Natural killer cell treated with Interleukin-12 subunit alpha and Interleukin-12 subunit beta and Interleukin-15 and Interleukin-18, amount 100 ng/mL, for 72 hours (primary cell): ENCODE results near the gene COMT. TPM values are rescaled to one million over a fixed set of nuclear protein-coding genes. Genes with fewer than 3 reads are reported as not detected.
A peak's percentile ranks its signal among the peaks of the same experiment; 100 is the strongest.
"Not testable (repeated sequence)": the region's sequence is repeated elsewhere in the genome, so short reads cannot be mapped to it uniquely, and the experiment has no call there.

Experiments
- ATAC-seq, 2 donors: fragments of 150-1000 bp; cut with Tn5 transposase in 1 of 2; sonication (Bioruptor Pico), chemical (Tn5 transposase) in 1 of 2; 2 replicates each; pipeline ENCODE4 v1.10.0; 2021
- DNase-seq: peaks from one replicate; pipeline ENCODE4 v3.0.0; 2022; ENCODE audit warnings: low spot score
- H3K27ac Mint-ChIP-seq, 2 donors: 1 replicate in 1 of 2; 2 replicates in 1 of 2; pipeline ENCODE4 v1.8.0; 2022; ENCODE audit warnings: mixed read lengths in 2 of 2, mild to moderate bottlenecking in 1 of 2, moderate library complexity in 1 of 2
- H3K27me3 Mint-ChIP-seq, 2 donors: 1 replicate in 1 of 2; 2 replicates in 1 of 2; pipeline ENCODE4 v1.8.0; 2022; ENCODE audit warnings: mixed read lengths in 2 of 2
- H3K36me3 Mint-ChIP-seq: one replicate; pipeline ENCODE4 v1.8.0; 2022; ENCODE audit warnings: mixed read lengths
- H3K4me1 Mint-ChIP-seq, 2 donors: 1 replicate in 1 of 2; 2 replicates in 1 of 2; pipeline ENCODE4 v1.8.0; 2022; ENCODE audit warnings: low read depth in 2 of 2, mixed read lengths in 2 of 2, mild to moderate bottlenecking in 1 of 2
- H3K4me3 Mint-ChIP-seq: one replicate; pipeline ENCODE4 v1.8.0; 2022; ENCODE audit warnings: mixed read lengths
- H3K9me3 Mint-ChIP-seq: 2 replicates; pipeline ENCODE4 v1.8.0; 2022; ENCODE audit warnings: mixed read lengths
- total RNA-seq, 2 donors: library from RNA; stranded (reverse); gene quantifications; one replicate each; pipeline ENCODE4 v1.2.3, GENCODE V29; 2022

COMT gene
- total RNA-seq, 2 donors from 2014 or later, result 141 to 223 TPM

DNA sequence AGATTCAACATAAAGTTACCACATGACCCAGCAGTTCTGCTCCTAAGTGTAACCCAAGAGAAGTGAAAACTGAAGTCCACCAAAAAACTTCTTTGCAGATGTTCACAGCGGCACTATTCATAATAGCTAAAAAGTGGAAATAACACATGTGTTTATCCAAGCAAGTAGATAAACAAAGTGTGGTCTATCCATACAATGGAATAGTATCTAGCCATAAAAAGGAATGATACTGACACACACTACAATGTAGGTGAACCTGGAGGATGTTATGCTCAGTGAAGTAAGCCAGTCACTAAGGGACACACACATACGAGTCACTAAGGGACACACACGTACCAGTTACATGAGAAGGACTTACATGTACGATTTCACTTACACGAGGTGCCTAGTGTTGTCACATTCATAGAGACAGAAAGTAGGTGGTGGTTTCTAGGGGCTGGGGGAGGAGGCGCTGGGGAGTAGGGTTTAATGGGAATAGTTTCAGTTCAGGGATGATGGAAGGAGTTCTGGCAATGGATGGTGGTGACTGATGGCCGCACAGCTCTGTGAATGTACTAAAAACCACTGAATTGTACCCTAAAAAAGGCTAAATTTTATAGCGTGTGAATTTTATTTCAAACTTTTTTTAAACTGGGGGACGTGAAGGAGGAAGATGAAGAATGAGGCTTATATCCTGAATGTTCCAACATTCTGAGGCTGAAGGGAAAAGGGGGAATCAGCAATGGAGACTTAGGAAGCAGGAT is 27.2 kb upstream of the COMT start:
- Mint-ChIP-seq H3K36me3 (no peaks in the 10 kb centered on the region), H3K27me3 (no peaks in the 10 kb centered on the region), H3K27ac (no peak overlapping the region), H3K4me1 (peaks cover 4 to 6% of the 10 kb centered on the region in 2 donors), H3K9me3 (no peaks in the 10 kb centered on the region), H3K4me3 (no peak overlapping the region)
- ATAC-seq, result no peak
- no peak for DNase-seq

DNA sequence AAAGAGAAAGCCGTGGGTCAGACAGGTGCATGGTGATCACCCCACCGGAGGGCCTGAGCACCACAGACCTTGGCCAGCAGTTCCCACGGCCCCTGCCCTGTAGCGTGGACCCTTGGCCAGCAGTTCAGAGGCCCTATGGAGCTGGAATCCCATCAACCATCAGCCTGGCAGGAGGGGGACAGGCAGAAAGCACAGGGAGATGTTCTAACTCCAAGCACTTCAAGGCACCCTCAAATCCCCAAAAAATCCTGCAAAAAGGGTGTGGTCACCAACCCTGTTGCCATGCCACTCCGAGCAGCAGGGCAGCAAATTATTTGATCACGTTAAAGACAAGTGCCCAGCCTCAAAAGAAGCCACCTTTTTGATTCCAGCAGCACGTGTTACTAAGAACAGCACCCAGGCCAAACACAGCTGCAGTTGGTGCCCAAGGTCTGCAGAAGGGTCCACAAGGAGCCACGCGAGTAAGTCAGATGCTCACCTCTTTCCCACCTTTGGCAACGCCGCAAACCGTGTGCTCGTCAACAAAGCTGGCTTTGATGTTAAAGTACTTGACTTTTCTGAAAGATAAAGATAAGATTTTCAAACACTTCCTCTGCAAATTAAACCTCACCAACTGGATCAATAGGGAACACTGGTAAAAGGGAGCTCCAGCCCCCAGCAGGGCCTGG is 26.2 kb upstream of the COMT start:
- Mint-ChIP-seq H3K27me3 (no peaks in the 10 kb centered on the region), H3K4me1 (no peaks in the 10 kb centered on the region), H3K9me3 (no peaks in the 10 kb centered on the region), H3K27ac (no peak overlapping the region), H3K4me3 (no peak overlapping the region), H3K36me3 (no peaks in the 10 kb centered on the region)
- DNase-seq (no peak), ATAC-seq (no peak)

DNA sequence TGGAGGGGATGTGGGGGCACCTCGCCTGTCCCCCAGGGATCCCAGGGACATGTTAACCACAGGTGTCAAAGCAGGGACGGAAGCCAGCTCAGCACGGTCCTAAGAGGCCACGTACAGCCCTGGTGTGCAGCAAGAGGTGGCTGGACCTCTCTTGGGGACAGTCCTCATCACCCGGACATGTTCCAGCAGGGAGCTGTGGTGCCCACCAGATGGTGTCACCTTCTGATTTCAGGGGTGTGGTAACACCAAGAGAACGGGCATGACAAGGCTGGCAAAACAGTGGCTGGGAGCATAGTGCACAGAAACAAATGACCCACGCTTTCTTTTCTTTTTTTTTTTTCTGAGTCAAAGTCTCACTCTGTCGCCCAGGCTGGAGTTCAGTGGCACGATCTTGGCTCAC is 25.6 kb upstream of the COMT start:
- ATAC-seq, result no peak
- no peaks in the 10 kb centered on the region for H3K27me3 Mint-ChIP-seq
- H3K36me3 Mint-ChIP-seq, result no peaks in the 10 kb centered on the region

DNA sequence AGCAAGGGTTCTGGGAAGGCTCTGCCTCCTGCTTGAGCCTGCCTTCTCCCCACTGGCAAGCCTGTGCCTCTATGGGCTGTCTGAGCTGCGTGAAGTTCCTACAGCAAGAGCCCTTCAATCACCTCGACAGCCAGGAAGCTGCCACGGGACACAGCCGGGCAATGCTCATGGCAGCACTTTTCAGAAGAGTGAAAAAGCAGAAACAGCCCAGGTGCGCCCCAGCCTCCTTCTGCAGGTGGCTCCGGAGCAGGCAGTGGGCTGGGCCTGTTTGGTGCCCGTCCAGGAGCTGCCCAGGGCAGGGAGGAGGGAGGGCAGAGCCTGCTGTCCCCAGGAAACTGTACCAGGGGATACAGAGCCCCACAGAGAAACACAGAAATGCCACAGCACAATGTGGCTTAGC is 24.6 kb upstream of the COMT start:
- Mint-ChIP-seq H3K9me3 (no peaks in the 10 kb centered on the region), H3K36me3 (no peaks in the 10 kb centered on the region), H3K27ac (no peak overlapping the region), H3K4me1 (peaks cover 0 to 3% of the 10 kb centered on the region in 2 donors), H3K27me3 (no peaks in the 10 kb centered on the region), H3K4me3 (no peak overlapping the region)
- DNase-seq (no peak), ATAC-seq (no peak)

More for the DNA sequence above, 25.6 kb upstream of the COMT start:
- DNase-seq, result no peak
- no peaks in the 10 kb centered on the region for H3K9me3 Mint-ChIP-seq
- H3K4me1 Mint-ChIP-seq, result no peaks in the 10 kb centered on the region
- no peak overlapping the region for H3K27ac Mint-ChIP-seq
- H3K4me3 Mint-ChIP-seq, result no peak overlapping the region

DNA sequence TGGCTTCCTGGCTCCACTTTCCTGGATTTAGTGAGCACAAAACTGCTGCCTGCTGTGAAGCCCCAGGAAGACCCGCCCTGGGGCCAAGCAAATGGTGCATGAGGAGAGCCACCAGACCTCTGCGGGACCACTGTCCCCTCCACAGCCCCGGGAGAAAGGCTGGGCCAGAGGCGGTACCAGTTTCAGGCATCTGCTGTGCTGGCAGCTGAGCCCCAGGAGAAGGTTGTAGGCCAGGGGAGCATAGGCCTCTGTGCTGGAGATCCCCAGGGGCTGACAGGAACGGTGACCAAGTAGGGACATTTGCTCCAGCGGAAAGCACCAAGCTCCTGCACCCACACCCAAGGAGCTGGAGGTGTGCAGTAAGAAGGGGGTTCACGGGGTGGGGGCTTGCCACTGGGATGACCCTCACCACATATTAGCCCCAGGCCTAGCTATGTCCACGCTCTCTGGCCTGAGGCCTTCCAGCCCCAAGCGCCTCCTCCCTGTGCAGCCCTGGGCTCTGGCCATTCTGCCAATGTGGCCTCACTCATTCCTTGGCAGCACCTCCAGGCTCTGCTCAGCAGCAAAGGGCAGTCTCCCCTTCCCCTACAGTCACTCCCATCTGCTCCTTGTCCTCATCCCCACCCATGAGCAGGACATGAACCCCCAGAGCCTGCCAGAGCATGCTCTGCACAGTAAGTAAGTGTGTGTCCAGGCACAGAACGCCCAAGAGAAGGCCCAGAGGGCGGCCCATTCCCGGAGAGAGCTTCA is 24.0 kb upstream of the COMT start:
- ATAC-seq (no peak), DNase-seq (no peak)
- no peak overlapping the region for H3K4me3 Mint-ChIP-seq
- no peaks in the 10 kb centered on the region for H3K36me3 Mint-ChIP-seq
- no peaks in the 10 kb centered on the region for H3K27me3 Mint-ChIP-seq
- H3K27ac Mint-ChIP-seq, result no peak overlapping the region
- peaks cover 0 to 3% of the 10 kb centered on the region in 2 donors for H3K4me1 Mint-ChIP-seq
- H3K9me3 Mint-ChIP-seq, result no peaks in the 10 kb centered on the region

DNA sequence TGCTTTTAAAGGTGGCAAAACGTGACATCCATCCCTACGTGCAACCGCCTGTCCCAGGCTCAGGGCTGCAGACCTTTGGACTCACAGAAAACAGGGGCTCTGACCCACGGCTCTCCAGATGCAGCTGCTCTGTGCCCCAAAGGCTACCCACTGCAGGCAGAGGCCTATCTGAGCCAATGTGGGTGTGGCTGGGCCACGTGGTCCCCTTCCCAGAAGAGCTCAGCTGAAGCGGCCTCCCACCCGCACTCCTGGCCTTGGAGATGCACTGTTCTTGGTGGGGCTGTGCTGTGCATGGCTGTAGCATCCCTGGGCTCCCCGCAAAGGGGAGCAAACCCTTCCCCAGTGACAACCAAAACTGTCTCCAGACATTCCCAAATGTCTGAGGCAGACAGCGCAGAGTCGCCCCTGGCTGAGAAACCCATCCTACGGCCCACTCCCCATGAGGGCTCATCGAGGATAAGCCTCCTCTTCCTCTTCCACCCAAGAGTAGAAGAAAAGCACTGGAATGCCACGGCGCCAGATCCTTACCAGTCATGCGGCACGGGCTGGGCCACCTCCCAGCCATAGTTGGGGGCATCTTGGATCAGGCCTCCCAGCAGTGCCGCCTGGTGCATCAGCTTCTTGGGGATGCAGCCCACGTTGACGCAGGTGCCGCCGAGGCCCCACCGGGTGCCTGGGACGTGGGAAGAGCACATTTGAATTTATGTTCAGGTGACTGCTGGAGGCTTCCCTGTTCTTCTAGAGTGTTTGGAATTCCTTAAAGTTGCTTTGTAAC is 23.1 kb upstream of the COMT start:
- no peak for ATAC-seq
- DNase-seq, result no peak
- no peaks in the 10 kb centered on the region for H3K9me3 Mint-ChIP-seq

DNA sequence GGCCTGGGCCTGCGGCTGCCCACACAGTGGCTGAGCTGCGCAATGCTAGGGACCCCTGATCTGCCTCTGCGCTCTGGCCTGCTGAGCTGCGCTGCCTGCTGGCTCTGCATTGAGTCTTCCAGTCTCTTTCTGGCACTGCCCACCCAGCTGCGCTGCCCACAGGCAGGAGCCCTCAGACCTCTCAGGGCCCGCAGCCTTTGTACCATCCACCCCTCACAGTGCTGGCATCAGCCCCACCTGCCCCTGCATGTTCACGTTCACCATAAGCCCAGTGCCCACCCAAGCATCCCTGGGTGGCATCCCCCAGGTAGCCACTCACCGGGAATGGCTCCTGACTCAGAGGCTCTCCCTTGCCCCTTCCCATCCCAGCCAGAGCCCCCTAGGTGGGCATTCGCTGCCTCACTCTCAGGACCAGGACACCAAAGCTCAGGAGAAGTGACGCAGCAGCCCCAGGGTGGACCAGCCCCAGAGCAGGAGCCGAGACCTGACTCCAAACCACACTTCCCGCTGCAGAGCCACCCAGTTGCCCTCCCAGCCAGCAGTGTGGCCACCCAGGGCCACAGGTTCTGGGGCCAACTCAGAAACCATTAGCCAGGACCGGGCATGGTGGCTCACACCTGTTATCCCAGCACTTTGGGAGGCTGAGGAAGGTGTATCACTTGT is 21.7 kb upstream of the COMT start:
- Mint-ChIP-seq H3K4me3 (no peak overlapping the region), H3K27ac (no peak overlapping the region), H3K4me1 (peaks cover 0 to 9% of the 10 kb centered on the region in 2 donors), H3K9me3 (no peaks in the 10 kb centered on the region), H3K36me3 (no peaks in the 10 kb centered on the region), H3K27me3 (no peaks in the 10 kb centered on the region)
- DNase-seq (no peak), ATAC-seq (peak in 1 of 2 donors; percentile 43)

More for the DNA sequence above, 23.1 kb upstream of the COMT start:
- H3K4me1 Mint-ChIP-seq, result peaks cover 0 to 3% of the 10 kb centered on the region in 2 donors
- no peak overlapping the region for H3K4me3 Mint-ChIP-seq
- no peak overlapping the region for H3K27ac Mint-ChIP-seq
- no peaks in the 10 kb centered on the region for H3K36me3 Mint-ChIP-seq
- H3K27me3 Mint-ChIP-seq, result no peaks in the 10 kb centered on the region

DNA sequence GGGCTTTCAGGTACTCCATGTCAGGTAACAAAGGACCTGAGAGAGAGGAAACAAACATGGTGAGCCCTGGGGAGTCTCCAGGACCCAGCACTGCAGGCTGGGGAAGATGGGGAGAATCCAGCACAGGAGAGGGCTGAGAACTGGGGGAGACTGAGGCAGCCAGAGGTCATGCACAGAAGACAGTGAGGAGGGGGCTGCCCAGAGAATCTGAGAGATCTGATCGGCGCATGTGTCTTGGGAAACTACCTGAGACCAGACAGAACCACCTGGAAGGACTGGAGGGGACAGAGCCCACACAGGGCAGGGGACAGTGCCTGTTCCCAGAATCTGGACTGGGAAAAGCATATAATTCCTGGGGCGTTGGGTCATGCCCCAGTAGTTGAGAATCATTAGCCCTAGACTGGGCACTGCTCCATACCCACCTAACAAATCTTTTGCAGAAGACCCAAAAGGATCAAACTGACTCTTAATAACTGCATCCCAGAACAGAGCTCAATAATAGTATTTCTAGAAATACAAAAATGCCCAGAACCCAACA is 20.0 kb upstream of the COMT start:
- no peaks in the 10 kb centered on the region for H3K27me3 Mint-ChIP-seq
- no peak for ATAC-seq
- H3K4me3 Mint-ChIP-seq, result no peak overlapping the region
- DNase-seq, result no peak
- no peaks in the 10 kb centered on the region for H3K9me3 Mint-ChIP-seq
- no peak overlapping the region for H3K27ac Mint-ChIP-seq
- no peaks in the 10 kb centered on the region for H3K36me3 Mint-ChIP-seq
- H3K4me1 Mint-ChIP-seq, result peaks cover 0 to 9% of the 10 kb centered on the region in 2 donors

DNA sequence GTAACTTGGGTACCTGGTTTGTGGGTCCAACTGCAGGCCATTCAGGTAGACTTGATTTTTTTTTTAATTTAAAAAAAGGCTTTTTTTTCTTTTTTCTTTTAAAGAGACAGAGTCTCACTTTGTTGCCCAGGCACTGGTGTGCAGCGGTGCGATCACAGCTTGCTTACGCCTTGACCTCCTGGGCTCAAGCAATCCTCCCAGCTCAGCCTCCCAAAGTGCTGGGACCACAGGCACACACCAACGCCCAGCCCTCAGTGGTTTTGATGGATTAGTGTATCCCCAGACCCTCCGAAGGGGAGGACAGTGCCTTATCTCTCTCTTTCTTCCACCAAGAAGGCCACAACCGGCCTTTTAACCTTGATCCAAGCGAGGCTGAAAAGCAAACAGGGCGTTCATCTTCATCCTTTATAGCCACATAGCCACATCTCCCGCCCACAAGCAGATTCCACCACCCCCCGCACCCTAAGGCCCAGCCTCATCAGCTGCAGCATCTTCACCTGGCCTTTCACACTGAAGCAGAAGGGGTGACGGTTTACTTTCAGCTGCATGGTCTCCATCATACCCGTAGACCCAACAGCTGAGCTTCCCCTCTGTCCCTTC is 17.6 kb upstream of the COMT start:
- Mint-ChIP-seq H3K27me3 (no peaks in the 10 kb centered on the region), H3K36me3 (peaks cover 4% of the 10 kb centered on the region), H3K4me3 (no peak overlapping the region), H3K9me3 (no peaks in the 10 kb centered on the region), H3K4me1 (peaks cover 0 to 9% of the 10 kb centered on the region in 2 donors), H3K27ac (no peak overlapping the region)
- DNase-seq (no peak), ATAC-seq (no peak)

DNA sequence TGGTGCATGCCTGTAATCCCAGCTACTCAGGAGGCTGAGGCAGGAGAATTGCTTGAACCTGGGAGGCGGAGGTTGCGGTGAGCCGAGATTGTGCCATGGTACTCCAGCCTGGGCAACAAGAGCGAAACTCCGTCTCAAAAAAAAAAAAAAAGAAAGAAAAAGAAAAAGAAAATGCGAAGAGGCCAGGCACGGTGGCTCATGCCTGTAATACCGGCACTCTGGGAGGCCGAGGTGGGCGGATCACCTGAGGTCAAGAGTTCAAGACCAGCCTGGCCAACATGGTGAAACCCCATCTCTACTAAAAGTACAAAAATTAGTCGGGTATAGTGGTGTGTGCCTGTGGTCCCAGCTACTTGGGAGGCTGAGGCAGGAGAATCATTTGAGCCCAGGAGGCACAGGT is 15.5 kb upstream of the COMT start:
- ATAC-seq, H3K4me1 Mint-ChIP-seq, H3K27ac Mint-ChIP-seq, H3K36me3 Mint-ChIP-seq, H3K27me3 Mint-ChIP-seq, DNase-seq, H3K4me3 Mint-ChIP-seq, H3K9me3 Mint-ChIP-seq: not testable (repeated sequence)

DNA sequence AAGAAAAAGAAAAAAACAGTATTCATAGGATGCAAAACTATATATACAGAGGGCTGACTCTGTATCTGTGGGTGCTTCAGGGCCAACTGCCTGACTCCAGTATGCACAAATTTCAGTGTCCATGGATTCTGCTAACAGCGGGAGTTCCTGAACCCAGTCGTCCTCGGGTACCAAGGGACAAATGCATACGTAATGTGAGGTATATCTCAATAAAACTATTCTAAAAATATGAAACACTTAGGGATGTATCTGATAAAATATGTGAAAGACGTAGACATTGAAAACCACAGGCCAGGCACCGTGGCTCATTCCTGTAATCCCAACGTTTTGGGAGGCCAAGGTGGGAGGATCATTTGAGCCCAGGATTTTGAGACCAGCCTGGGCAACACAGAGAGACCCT is 13.9 kb upstream of the COMT start:
- DNase-seq (no peak), ATAC-seq (no peak)
- Mint-ChIP-seq H3K27me3 (no peaks in the 10 kb centered on the region), H3K9me3 (no peaks in the 10 kb centered on the region), H3K27ac (no peak overlapping the region), H3K4me1 (peaks cover 5 to 8% of the 10 kb centered on the region in 2 donors), H3K4me3 (no peak overlapping the region), H3K36me3 (peaks cover 4% of the 10 kb centered on the region)

DNA sequence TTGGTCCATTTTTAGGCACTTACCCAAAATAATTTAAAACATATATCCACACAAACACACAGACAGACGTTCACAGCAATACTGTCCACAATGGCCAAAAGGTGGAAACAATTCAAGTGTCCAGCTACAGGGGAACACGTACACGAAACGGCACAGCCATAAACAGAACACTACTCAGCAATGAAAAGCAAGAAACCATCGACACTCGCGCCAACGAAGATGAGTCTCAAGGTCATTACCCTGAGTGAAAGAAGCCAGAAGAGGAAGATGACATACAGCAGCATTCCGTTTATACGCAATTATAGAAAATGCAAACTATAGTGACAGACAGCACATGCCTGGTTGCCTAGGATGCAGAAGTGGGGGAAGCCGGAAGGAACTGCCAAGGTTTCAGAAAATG is 13.4 kb upstream of the COMT start:
- H3K36me3 Mint-ChIP-seq, result peaks cover 4% of the 10 kb centered on the region
- ATAC-seq, result no peak
- H3K9me3 Mint-ChIP-seq, result no peaks in the 10 kb centered on the region
- H3K4me3 Mint-ChIP-seq, result no peak overlapping the region
- peaks cover 5 to 8% of the 10 kb centered on the region in 2 donors for H3K4me1 Mint-ChIP-seq
- H3K27me3 Mint-ChIP-seq, result no peaks in the 10 kb centered on the region
- H3K27ac Mint-ChIP-seq, result no peak overlapping the region
- no peak for DNase-seq
